NCI-H2196 treated with DMSO at 0.1 percent for 48 hours (cell line): ENCODE results near the gene MME.

Source experiments
- DNase-seq: peaks from one replicate; lab custom pipeline; 2025; ENCODE audit not compliant: unreplicated experiment; lab: John Stamatoyannopoulos, UW

MME gene

GRCh38 chr3:155079746-155080487 lies at the start of gene MME:
Gene MME, plus strand, starts transcription at chr3:155080319. Its CDS starts 3,849 bp downstream, at chr3:155084168.
- no peak for DNase-seq

- DNase-seq, result no peak
Measured at GRCh38 chr3:155031186-155031585, 48.9 kb upstream of the MME start.

GRCh38 chr3:155032918-155033317 lies 47.2 kb upstream of the MME start:
- no peak for DNase-seq

- DNase-seq, result no peak
Measured at GRCh38 chr3:155034786-155035185, 45.3 kb upstream of the MME start.

- no peak for DNase-seq
Measured at GRCh38 chr3:155035553-155035952, 44.6 kb upstream of the MME start.

GRCh38 chr3:155037508-155038202 lies 42.5 kb upstream of the MME start:
- no peak for DNase-seq

- no peak for DNase-seq
Measured at GRCh38 chr3:155038203-155038554, 41.9 kb upstream of the MME start.

GRCh38 chr3:155046935-155047334 lies 33.2 kb upstream of the MME start:
- no peak for DNase-seq

GRCh38 chr3:155047672-155048071 lies 32.4 kb upstream of the MME start:
- no peak for DNase-seq

GRCh38 chr3:155049959-155050358 lies 30.2 kb upstream of the MME start:
- no peak for DNase-seq

- no peak for DNase-seq
Measured at GRCh38 chr3:155052470-155052869, 27.6 kb upstream of the MME start.

- no peak for DNase-seq
Measured at GRCh38 chr3:155053756-155054155, 26.4 kb upstream of the MME start.

- DNase-seq, result no peak
Measured at GRCh38 chr3:155064920-155065319, 15.2 kb upstream of the MME start.

GRCh38 chr3:155065537-155065936 lies 14.6 kb upstream of the MME start:
- DNase-seq, result no peak

- DNase-seq, result no peak
Measured at GRCh38 chr3:155069729-155070128, 10.4 kb upstream of the MME start.

- no peak for DNase-seq
Measured at GRCh38 chr3:155070316-155070715, 9.8 kb upstream of the MME start.

- no peak for DNase-seq
Measured at GRCh38 chr3:155070932-155071387, 9.2 kb upstream of the MME start.

GRCh38 chr3:155075200-155075599 lies 4.9 kb upstream of the MME start:
- no peak for DNase-seq

GRCh38 chr3:155076888-155077287 lies 3.2 kb upstream of the MME start:
- no peak for DNase-seq

GRCh38 chr3:155078711-155079467 lies 1.2 kb upstream of the MME start:
- DNase-seq, result no peak

- DNase-seq, result no peak
Measured at GRCh38 chr3:155079468-155079745, 712 bp upstream of the MME start.

GRCh38 chr3:155080692-155081091 lies 573 bp downstream of the MME start:
- no peak for DNase-seq
